GM21423 (cell line): ENCODE data around the gene ALAD.
"Not testable (repeated sequence)": the region's sequence is repeated elsewhere in the genome, so short reads cannot be mapped to it uniquely, and the experiment has no call there.

ENCODE experiments used
- ATAC-seq: cut with Tn5 transposase; IDR thresholded peaks from one replicate; pipeline ENCODE4 v1.9.1; 2021; ENCODE audit warnings: mild to moderate bottlenecking, moderate library complexity; ENCODE audit not compliant: unreplicated experiment

Gene ALAD

GRCh38 chr9:113399646-113400200 lies 1.4 kb downstream of the ALAD start:
- ATAC-seq, result no peak

GRCh38 chr9:113398796-113399195 lies 2.3 kb downstream of the ALAD start:
- no peak for ATAC-seq

- ATAC-seq, result no peak
Observed at GRCh38 chr9:113397203-113397631, 3.9 kb downstream of the ALAD start.

- ATAC-seq, result no peak
Observed at GRCh38 chr9:113395000-113395861, 5.9 kb downstream of the ALAD start.

- no peak for ATAC-seq
Observed at GRCh38 chr9:113393281-113393680, 7.8 kb downstream of the ALAD start.

DNA sequence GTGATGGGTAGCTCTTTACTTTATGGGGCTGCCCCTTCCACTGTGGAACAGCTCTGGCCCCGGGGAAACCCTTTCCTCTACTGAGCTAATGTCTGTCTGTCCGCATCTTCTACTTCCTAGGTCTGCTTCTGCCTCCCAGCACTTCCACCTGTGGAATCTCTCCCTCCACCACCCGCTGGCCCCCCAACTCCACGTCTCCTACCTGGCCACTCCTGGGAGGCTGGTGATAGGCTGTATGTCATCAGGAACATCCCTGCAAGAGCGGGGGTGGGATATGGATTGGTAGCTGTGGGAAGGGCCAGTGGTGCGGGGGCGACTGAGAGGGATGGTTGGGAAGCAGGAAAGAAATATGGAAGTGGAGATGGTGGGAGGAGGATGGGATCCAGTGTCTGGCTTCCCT lies 9.2 kb downstream of the ALAD start:
- ATAC-seq, result no peak

DNA sequence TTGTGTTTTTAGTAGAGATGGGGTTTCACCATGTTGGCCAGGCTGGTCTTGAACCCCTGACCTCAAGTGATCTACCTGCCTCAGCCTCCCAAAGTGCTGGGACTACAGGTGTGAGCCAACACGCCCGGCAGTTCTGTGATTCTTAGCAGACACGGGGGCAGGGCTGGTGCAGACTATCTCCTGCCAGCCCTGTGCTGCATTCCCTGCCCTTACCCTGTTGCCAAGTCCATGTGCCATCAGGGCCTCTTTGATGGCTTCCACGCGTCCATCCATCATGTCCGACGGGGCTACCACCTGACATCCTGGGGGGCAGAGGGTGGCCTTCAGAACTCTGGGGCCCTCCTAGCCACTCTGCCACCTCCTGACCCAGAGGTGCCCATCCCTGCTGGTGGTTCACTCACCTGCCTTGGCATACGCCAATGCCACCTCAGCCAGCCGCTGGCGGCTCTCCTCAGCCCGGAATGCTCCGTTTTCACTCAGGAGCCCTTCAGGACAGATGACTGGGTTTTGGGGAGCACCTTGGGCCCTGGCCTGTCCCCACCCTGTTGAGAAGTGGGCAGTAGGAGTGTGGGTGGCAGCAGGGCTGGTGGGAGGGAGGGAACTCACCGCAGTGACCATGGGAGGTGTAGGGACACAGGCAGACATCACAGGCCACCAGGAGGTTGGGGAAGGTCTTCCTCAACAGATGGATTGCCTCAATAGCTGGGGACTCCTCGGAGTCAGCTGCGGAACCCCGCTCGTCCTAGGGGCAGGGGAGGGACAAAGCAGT lies 10.7 kb downstream of the ALAD start:
- ATAC-seq, result no peak

DNA sequence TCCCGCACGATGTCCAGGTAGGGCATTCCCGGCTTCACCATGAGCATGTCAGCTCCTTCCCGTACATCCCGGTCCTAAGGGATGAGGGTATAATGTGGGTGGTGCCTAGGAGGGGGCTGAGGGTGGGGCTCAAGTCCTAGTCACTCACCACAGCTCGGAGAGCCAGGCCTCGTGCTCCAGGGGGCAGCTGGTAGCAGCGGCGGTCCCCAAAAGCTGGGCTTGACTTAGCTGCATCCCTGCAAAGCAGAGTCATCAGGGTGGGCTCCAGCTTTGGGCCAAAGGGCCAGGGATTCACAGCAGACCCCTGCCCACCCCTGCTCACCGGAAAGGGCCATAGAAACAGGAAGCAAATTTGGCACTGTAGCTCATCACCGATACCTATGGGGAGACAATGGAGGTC lies 11.6 kb downstream of the ALAD start:
- ATAC-seq, result no peak

- ATAC-seq, result no peak
Observed at GRCh38 chr9:113388833-113389232, 12.3 kb downstream of the ALAD start.

- ATAC-seq, result no peak
Observed at GRCh38 chr9:113387560-113388230, 13.4 kb downstream of the ALAD start.

DNA sequence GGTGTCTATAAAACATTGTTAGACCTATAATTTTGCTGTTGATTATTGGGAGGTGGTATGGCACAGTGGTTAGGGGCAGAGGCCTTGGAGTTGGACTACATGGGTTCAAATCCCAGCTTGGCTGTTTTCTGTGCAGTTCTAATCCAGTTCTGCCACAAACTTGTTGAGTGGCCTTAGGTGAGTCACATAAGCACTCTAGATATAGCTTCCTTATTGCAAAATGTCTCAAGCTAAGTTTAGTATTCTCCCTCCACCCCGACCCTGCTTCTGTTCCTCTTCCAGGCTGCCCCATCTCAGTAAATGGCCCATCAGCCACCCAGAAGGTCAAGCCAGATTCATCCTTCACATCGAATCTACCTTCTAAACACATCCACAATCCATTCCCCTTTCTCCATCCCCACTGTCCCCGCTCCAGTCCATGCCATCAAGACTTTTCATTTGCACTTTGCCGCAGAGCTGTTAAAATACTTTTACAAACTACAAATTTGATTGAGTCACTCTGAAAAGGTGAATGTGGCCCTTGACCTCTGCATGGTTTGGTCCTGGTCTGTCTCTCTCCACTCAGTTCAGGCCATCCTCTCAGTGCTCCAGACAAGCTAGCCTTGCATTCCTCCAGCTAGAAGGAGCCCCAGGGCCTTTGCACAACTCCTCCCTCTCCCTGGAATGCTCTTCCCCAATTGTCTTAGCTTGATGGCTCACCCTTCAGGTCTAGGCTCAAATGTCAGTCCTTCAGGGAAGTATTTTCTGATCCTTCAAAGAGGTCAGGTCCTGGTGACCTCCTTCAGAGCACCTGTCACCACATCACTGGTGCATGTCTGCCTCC lies 14.3 kb downstream of the ALAD start:
- no peak for ATAC-seq

GRCh38 chr9:113381909-113382411 lies 19.1 kb downstream of the ALAD start:
- no peak for ATAC-seq

GRCh38 chr9:113381441-113381840 lies 19.6 kb downstream of the ALAD start:
- not testable (repeated sequence) for ATAC-seq

- peak; percentile 54 for ATAC-seq
Observed at GRCh38 chr9:113380869-113381378, 20.2 kb downstream of the ALAD start.

DNA sequence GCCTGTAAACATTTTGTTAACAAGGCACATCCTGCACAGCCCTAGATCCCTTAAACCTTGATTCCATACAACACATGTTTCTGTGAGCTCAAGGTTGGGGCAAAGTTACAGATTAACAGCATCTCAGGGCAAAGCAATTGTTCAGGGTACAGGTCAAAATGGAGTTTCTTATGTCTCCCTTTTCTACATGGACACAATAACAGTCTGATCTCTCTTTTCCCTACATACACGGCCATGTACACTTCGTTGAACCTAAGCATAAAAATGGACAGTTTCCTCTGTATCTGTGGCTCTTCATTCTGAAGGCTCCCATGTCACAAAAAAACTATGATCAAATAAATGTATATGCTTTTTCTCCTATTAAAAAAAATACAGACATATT lies 21.3 kb downstream of the ALAD start:
- not testable (repeated sequence) for ATAC-seq

DNA sequence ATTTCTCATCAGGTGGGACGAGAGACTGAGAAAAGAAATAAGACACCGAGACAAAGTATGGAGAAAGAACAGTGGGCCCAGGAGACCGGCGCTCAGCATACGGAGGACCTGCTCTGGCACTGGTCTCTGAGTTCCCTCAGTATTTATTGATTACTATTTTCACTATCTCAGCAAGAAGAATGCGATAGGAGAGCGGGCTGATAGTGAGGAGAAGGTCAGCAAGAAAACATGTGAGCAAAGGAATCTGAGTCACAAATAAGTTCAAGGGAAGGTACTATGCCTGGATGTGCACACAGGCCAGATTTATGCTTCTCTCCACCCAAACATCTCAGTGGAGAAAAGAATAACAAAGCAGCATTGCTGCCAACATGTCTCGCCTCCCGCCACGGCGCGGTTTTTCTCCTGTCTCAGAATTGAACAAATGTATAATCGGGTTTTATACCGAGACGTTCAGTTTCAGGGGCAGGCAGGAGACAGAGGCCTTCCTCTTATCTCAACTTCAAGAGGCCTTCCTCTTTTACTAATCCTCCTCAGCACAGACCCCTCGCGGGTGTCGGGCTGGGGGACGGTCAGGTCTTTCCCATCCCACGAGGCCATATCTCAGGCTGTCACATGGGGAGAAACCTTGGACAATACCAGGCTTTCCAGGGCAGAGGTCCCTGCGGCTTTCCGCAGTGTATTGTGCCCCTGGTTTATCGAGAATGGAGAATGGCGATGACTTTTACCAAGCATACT lies 21.8 kb downstream of the ALAD start:
- not testable (repeated sequence) for ATAC-seq

DNA sequence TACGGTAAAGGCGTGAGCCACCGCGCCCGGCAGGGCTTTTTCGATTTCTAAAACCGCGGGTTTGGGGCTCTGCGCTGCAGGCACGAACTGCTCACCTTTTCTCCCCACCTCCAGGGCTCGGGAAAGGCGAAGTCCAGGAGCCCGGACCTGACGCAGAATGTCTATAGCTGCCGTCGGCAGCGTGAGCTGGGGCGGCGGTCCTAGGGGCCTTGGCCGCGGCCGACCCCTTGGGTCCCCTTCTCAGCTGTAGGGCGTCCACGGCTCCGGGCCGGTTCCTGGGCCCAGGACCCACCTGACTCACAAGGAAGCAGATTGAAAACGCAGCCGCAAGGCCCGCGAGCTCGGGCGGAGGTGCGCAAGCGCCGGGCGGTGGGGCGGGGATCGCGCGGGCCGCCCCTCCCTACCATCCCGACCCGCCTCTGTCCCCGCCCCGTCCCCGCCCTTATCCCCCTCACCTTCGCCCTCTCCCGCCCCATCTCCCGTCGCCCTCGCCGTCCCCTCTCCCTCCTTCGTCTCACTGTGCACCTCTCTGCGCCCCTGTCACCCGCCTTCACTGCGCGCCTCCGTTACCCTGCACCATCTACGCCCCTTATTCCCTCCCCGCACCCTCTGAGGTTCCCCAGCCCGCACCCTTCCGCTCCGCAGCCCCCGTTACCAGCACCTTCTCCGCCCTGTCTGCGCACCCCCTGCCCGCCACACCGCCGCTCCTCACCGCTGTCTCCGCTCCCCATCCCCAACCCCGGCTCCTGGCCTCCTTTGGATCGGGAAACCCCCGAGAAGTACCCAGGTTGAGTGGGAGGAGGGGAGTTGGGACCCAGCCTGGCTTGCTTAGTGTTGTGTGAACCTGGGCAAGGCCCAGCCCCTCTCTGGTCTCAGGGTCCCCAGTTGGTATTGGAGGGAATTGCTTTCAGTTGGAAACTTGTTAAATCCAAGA lies 24.2 kb downstream of the ALAD start, which contains the start of gene HDHD3:
Gene HDHD3 (minus strand): TSS at position 353 of the 934 bp plus-strand sequence. CDS start 2,632 bp downstream, outside the sequence.
- peak; percentile 73 for ATAC-seq
